HepG2 (cell line): ENCODE results near the gene LORICRIN. TPM values are rescaled to one million over a fixed set of nuclear protein-coding genes. Genes with fewer than 3 reads are reported as not detected.

Experiments used
- ATAC-seq: fragments of 200-7000 bp; cut with Tn5 transposase; 3 replicates; pipeline ENCODE4 v1.9.1; 2020; ENCODE audit warnings: mild to moderate bottlenecking, moderate library complexity
- BruUV-seq: library from RNA; stranded (reverse); fragments of 400-500 nt; replicated peaks from 2 replicates; lab custom pipeline; 2021; lab: Mats Ljungman, UMichigan
- CTCF ChIA-PET: fragments of 300-600 bp; formaldehyde crosslinking; extraction: SDS; loops from one replicate; lab custom pipeline; 2021; ENCODE audit warnings: low total read pairs, inconsistent platforms, low intra/inter-chr PET ratio; lab: Yijun Ruan, JAX
- POLR2A ChIA-PET: fragments of 350-600 bp; sonication (Branson Sonifier 250); formaldehyde crosslinking; loops from one replicate; lab custom pipeline; 2020; ENCODE audit warnings: antibody characterized with exemption, inconsistent platforms; lab: Yijun Ruan, JAX
- DNase-seq: peaks from one replicate; pipeline ENCODE4 v3.0.0-alpha.2; 2015; ENCODE audit warnings: low spot score
- FAIRE-seq: peaks from 3 replicates; lab custom pipeline; 2011; peaks lifted over from hg19 to GRCh38; lab: Jason Lieb, UNC
- H2AFZ ChIP-seq: one replicate; pipeline ENCODE4 v1.6.1; 2011; ENCODE audit warnings: low read length, inconsistent platforms
- H3K27ac ChIP-seq: fragments of 300-600 bp; 3 replicates; pipeline ENCODE4 v1.8.0; 2011; ENCODE audit warnings: mixed run types, mild to moderate bottlenecking, mixed read lengths, low read length, inconsistent platforms; ENCODE audit not compliant: insufficient read depth; ENCODE audit errors: extremely low read length
- H3K27me3 ChIP-seq, 2 experiments: fragments of 200-600 bp in 1 of 2; 2 replicates in 1 of 2; 3 replicates in 1 of 2; pipeline versions ENCODE4 v1.6.0 to v1.8.0; 2011; ENCODE audit warnings: low read length in 2 of 2, mild to moderate bottlenecking in 2 of 2, moderate library complexity in 2 of 2, inconsistent platforms in 1 of 2; ENCODE audit not compliant: insufficient read depth in 2 of 2, control insufficient read depth in 1 of 2
- H3K36me3 ChIP-seq, 2 experiments: fragments of 200-600 bp in 1 of 2; replicated peaks in 1 of 2; 2 replicates in 1 of 2; 3 replicates in 1 of 2; pipeline versions ENCODE4 v1.5.1 to v1.8.0; 2011; ENCODE audit warnings: low read length in 2 of 2, inconsistent platforms in 1 of 2; ENCODE audit not compliant: insufficient read depth in 2 of 2, control insufficient read depth in 1 of 2
- H3K4me1 ChIP-seq: 2 replicates; pipeline ENCODE4 v1.5.1; 2012; ENCODE audit warnings: low read length, inconsistent platforms; ENCODE audit not compliant: insufficient read depth
- H3K4me2 ChIP-seq: 2 replicates; pipeline ENCODE4 v1.6.0; 2011; ENCODE audit warnings: low read depth, low read length, inconsistent platforms
- H3K4me3 ChIP-seq, 3 experiments: fragments of 200-600 bp in 1 of 3; sonication (generic), shearing (Covaris generic) in 1 of 3; replicated peaks in 1 of 3; 2 replicates each; pipeline ENCODE4 v1.5.1; 2011 to 2016; ENCODE audit warnings: low read length in 3 of 3, inconsistent platforms in 2 of 3, low read depth in 2 of 3, mild to moderate bottlenecking in 2 of 3, control low read depth in 1 of 3, mixed read lengths in 1 of 3; ENCODE audit not compliant: insufficient read depth in 1 of 3
- H3K79me2 ChIP-seq: one replicate; pipeline ENCODE4 v1.6.1; 2011; ENCODE audit warnings: low read length, inconsistent platforms; ENCODE audit not compliant: insufficient read depth
- H3K9ac ChIP-seq: 2 replicates; pipeline ENCODE4 v1.6.0; 2011; ENCODE audit warnings: mild to moderate bottlenecking, low read depth, low read length, inconsistent platforms; ENCODE audit not compliant: insufficient read depth
- H3K9me3 ChIP-seq: 2 replicates; pipeline ENCODE4 v1.5.1; 2012; ENCODE audit warnings: mild to moderate bottlenecking, low read length
- H4K20me1 ChIP-seq: 2 replicates; pipeline ENCODE4 v1.6.0; 2011; ENCODE audit warnings: inconsistent platforms, mild to moderate bottlenecking, low read length, moderate library complexity; ENCODE audit not compliant: insufficient read depth
- AHR ChIP-seq: IDR thresholded peaks from 2 replicates; pipeline ENCODE4 v1.6.1; 2018; ENCODE audit warnings: missing genetic modification reagents, missing compliant biosample characterization
- BORCS8-MEF2B ChIP-seq: sonication (generic); formaldehyde crosslinking; IDR thresholded peaks from 2 replicates; pipeline ENCODE4 v1.8.0; 2022; ENCODE audit warnings: mild to moderate bottlenecking, missing genetic modification reagents
- MTA1 ChIP-seq: sonication (generic); formaldehyde crosslinking; IDR thresholded peaks from 2 replicates; pipeline ENCODE4 v1.4.0; 2020; ENCODE audit warnings: missing genetic modification reagents, mild to moderate bottlenecking, borderline replicate concordance
- NFKBIZ ChIP-seq: IDR thresholded peaks from 2 replicates; pipeline ENCODE4 v1.6.1; 2018; ENCODE audit warnings: missing genetic modification reagents, missing compliant biosample characterization
- NKX3-1 ChIP-seq: sonication (generic); formaldehyde crosslinking; IDR thresholded peaks from 2 replicates; pipeline ENCODE4 v1.5.0; 2020; ENCODE audit warnings: missing genetic modification reagents
- NR2F2 ChIP-seq: IDR thresholded peaks from 2 replicates; pipeline ENCODE4 v1.6.1; 2012; ENCODE audit warnings: low read depth, inconsistent platforms, borderline replicate concordance
- PLRG1 ChIP-seq: fragments of 450-650 bp; conservative IDR thresholded peaks from 2 replicates; pipeline ENCODE4 v1.6.1; 2016
- ZBTB20 ChIP-seq: sonication (generic); formaldehyde crosslinking; IDR thresholded peaks from 2 replicates; pipeline ENCODE4 v1.8.1; 2023; ENCODE audit warnings: missing genetic modification reagents, low read depth, mild to moderate bottlenecking, borderline replicate concordance
- ZBTB43 ChIP-seq: sonication (generic); formaldehyde crosslinking; conservative IDR thresholded peaks from 2 replicates; pipeline ENCODE4 v1.4.0; 2020; ENCODE audit warnings: missing genetic modification reagents
- ZNF343 ChIP-seq: sonication (generic); formaldehyde crosslinking; IDR thresholded peaks from 2 replicates; pipeline ENCODE4 v1.4.0; 2020; ENCODE audit warnings: mild to moderate bottlenecking, missing genetic modification reagents
- ZNF577 ChIP-seq: sonication (generic); formaldehyde crosslinking; IDR thresholded peaks from 2 replicates; pipeline ENCODE4 v1.4.0; 2020; ENCODE audit warnings: mild to moderate bottlenecking, low read depth, missing genetic modification reagents, borderline replicate concordance
- ZNF672 ChIP-seq: sonication (generic); formaldehyde crosslinking; IDR thresholded peaks from 2 replicates; pipeline ENCODE4 v1.8.1; 2022; ENCODE audit warnings: missing genetic modification reagents
- ZNF781 ChIP-seq: sonication (generic); formaldehyde crosslinking; IDR thresholded peaks from 2 replicates; pipeline ENCODE4 v1.5.1; 2020; ENCODE audit warnings: borderline replicate concordance, mild to moderate bottlenecking, missing genetic modification reagents; ENCODE audit errors: not compliant biosample characterization
- ZNF788 ChIP-seq: sonication (generic); formaldehyde crosslinking; IDR thresholded peaks from 2 replicates; pipeline ENCODE4 v1.5.0; 2020; ENCODE audit warnings: mild to moderate bottlenecking, missing genetic modification reagents, borderline replicate concordance
- WGBS: methylation state at CpG from one replicate; pipeline ENCODE4 v1.1.6; 2017; ENCODE audit warnings: low lambda C conversion rate; 5-methylcytosine and 5-hydroxymethylcytosine counted together
- in situ Hi-C: cut with HindIII; loops from 2 replicates; pipeline ENCODE4 v1.10.0; 2017; ENCODE audit warnings: low pct_unique_long_range_greater_than_20kb; ENCODE audit not compliant: extremely low pct_ligation_motif_present
- intact Hi-C: fragments of 100-400 bp; cut with micrococcal nuclease; formaldehyde crosslinking; loops from one replicate; pipeline ENCODE4 v1.10.0; 2022; ENCODE audit not compliant: unreplicated experiment
- polyA plus RNA-seq, 8 experiments: library from polyadenylated mRNA; depleted of rRNA in 3 of 8; stranded (reverse) in 7 of 8; unstranded in 1 of 8; fragments of >200 nt; fragmentation: Illumina TruSeq in 4 of 8; extraction: Trizol in 4 of 8; gene quantifications; 2 replicates each; pipeline versions ENCODE4 v1.2.1 to v1.2.3, GENCODE V29; 2011 to 2016; ENCODE audit warnings: low read depth in 4 of 8, missing spikeins in 1 of 8, mixed read lengths in 1 of 8; ENCODE audit not compliant: insufficient read depth in 1 of 8
- total RNA-seq, 5 experiments: library from RNA; depleted of rRNA; stranded (reverse); fragments of >200 nt; fragmentation: Illumina TruSeq; extraction: Trizol; gene quantifications; 2 replicates each; pipeline ENCODE4 v1.2.3, GENCODE V29; 2016; ENCODE audit warnings: low read depth in 1 of 5
- TF ChIP-seq, protein P1 (sequence below): sonication (generic); formaldehyde crosslinking; IDR thresholded peaks from 2 replicates; pipeline ENCODE4 v1.5.1; 2020; ENCODE audit warnings: missing genetic modification reagents, mild to moderate bottlenecking, borderline replicate concordance
- TF ChIP-seq, protein P2 (sequence below): sonication (generic); formaldehyde crosslinking; IDR thresholded peaks from 2 replicates; pipeline ENCODE4 v1.4.0; 2020; ENCODE audit warnings: missing genetic modification reagents, borderline replicate concordance

Gene LORICRIN
- total and polyA plus RNA-seq, 2 of the 13 experiments (the other 11 are each of a cell fraction or from before 2014, with no cell fraction given): not detected

- Histone ChIP-seq H3K4me3 (no peak overlapping the region), H3K27ac (no peak overlapping the region), H2AFZ (no peak overlapping the region), H4K20me1 (no peaks in the 10 kb centered on the region), H3K9ac (no peak overlapping the region), H3K4me1 (no peaks in the 10 kb centered on the region), H3K9me3 (no peaks in the 10 kb centered on the region), H3K79me2 (no peaks in the 10 kb centered on the region), H3K27me3 (peaks cover 6 to 41% of the 10 kb centered on the region in 2 experiments), H3K4me2 (no peak overlapping the region), H3K36me3 (no peaks in the 10 kb centered on the region)
- intact Hi-C loops: no loop called here
- no peak for FAIRE-seq
- CTCF ChIA-PET: no interaction called here
- no TSS peak for BruUV-seq
- TF ChIP-seq, protein P1, sequence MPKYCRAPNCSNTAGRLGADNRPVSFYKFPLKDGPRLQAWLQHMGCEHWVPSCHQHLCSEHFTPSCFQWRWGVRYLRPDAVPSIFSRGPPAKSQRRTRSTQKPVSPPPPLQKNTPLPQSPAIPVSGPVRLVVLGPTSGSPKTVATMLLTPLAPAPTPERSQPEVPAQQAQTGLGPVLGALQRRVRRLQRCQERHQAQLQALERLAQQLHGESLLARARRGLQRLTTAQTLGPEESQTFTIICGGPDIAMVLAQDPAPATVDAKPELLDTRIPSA (CRISPR knock-in tag): no peak
- TF ChIP-seq NFKBIZ (CRISPR knock-in tag): no peak
- no peak for TF ChIP-seq ZNF577 (CRISPR knock-in tag)
- no peak for TF ChIP-seq ZNF672 (CRISPR knock-in tag)
- no peak for TF ChIP-seq NKX3-1 (CRISPR knock-in tag)
- TF ChIP-seq NR2F2: no peak
- TF ChIP-seq ZNF781 (CRISPR knock-in tag): no peak
- TF ChIP-seq MTA1 (CRISPR knock-in tag): no peak
- TF ChIP-seq AHR: no peak
- no peak for TF ChIP-seq PLRG1
- TF ChIP-seq, protein P2, sequence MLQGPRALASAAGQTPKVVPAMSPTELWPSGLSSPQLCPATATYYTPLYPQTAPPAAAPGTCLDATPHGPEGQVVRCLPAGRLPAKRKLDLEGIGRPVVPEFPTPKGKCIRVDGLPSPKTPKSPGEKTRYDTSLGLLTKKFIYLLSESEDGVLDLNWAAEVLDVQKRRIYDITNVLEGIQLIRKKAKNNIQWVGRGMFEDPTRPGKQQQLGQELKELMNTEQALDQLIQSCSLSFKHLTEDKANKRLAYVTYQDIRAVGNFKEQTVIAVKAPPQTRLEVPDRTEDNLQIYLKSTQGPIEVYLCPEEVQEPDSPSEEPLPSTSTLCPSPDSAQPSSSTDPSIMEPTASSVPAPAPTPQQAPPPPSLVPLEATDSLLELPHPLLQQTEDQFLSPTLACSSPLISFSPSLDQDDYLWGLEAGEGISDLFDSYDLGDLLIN (CRISPR knock-in tag): no peak
- no peak for TF ChIP-seq ZNF788 (CRISPR knock-in tag)
- no peak for TF ChIP-seq ZBTB20 (CRISPR knock-in tag)
- no peak for TF ChIP-seq ZBTB43
- no peak for TF ChIP-seq ZNF343 (CRISPR knock-in tag)
- no peak for TF ChIP-seq BORCS8-MEF2B (CRISPR knock-in tag)
- ATAC-seq: no peak
- WGBS: 30% methylated on average over 7 of the region's 80 CpGs
- no peak for DNase-seq
- POLR2A ChIA-PET: no interaction called here
- in situ Hi-C loops: no loop called here
Observed at GRCh38 chr1:153261281-153262069, 2.0 kb downstream of the LORICRIN start.
